ELF-1 (cell line): ENCODE data around the gene TMC3.
A peak's percentile ranks its signal among the peaks of the same experiment; 100 is the strongest.

ENCODE experiments used
- DNase-seq: peaks from one replicate; pipeline ENCODE4 v3.0.0-alpha.2; 2016; ENCODE audit warnings: low read depth, low spot score

The TMC3 gene

GRCh38 chr15:81322676-81323253 lies 51.2 kb downstream of the TMC3 start:
- no peak for DNase-seq

GRCh38 chr15:81321667-81322066 lies 52.3 kb downstream of the TMC3 start:
- no peak for DNase-seq

GRCh38 chr15:81317642-81318017 lies 56.4 kb downstream of the TMC3 start:
- DNase-seq = no peak

GRCh38 chr15:81316267-81316666 lies 57.7 kb downstream of the TMC3 start:
- DNase-seq = no peak

- no peak for DNase-seq
Measured at GRCh38 chr15:81315452-81316175, 58.4 kb downstream of the TMC3 start.

- no peak for DNase-seq
Measured at GRCh38 chr15:81314378-81314777, 59.6 kb downstream of the TMC3 start.

- DNase-seq = no peak
Measured at GRCh38 chr15:81313686-81314085, 60.3 kb downstream of the TMC3 start.

- no peak for DNase-seq
Measured at GRCh38 chr15:81312790-81313543, 61.0 kb downstream of the TMC3 start.

GRCh38 chr15:81311752-81312464 lies 62.1 kb downstream of the TMC3 start:
- no peak for DNase-seq

- no peak for DNase-seq
Measured at GRCh38 chr15:81310480-81310879, 63.5 kb downstream of the TMC3 start.

- DNase-seq = no peak
Measured at GRCh38 chr15:81309647-81310450, 64.2 kb downstream of the TMC3 start.

GRCh38 chr15:81308260-81308659 lies 65.8 kb downstream of the TMC3 start:
- no peak for DNase-seq

GRCh38 chr15:81304226-81304625 lies 69.8 kb downstream of the TMC3 start:
- peak; percentile 14 for DNase-seq

GRCh38 chr15:81303244-81304225 lies 70.5 kb downstream of the TMC3 start:
- DNase-seq = peak; percentile 83

- no peak for DNase-seq
Measured at GRCh38 chr15:81302701-81303109, 71.3 kb downstream of the TMC3 start.

GRCh38 chr15:81301815-81302399 lies 72.1 kb downstream of the TMC3 start:
- no peak for DNase-seq

GRCh38 chr15:81301385-81301784 lies 72.6 kb downstream of the TMC3 start:
- DNase-seq = no peak

- no peak for DNase-seq
Measured at GRCh38 chr15:81299630-81300273, 74.3 kb downstream of the TMC3 start.

- no peak for DNase-seq
Measured at GRCh38 chr15:81299156-81299555, 74.9 kb downstream of the TMC3 start.
